Measurements from ENCODE around the gene AADAC. TPM values are rescaled to one million over a fixed set of nuclear protein-coding genes. Genes with fewer than 3 reads are reported as not detected.
"Not testable (repeated sequence)": the region's sequence is repeated elsewhere in the genome, so short reads cannot be mapped to it uniquely, and the experiment has no call there.

Gene AADAC
- total RNA-seq, 1 donor from 2014 or later: not detected

DNA sequence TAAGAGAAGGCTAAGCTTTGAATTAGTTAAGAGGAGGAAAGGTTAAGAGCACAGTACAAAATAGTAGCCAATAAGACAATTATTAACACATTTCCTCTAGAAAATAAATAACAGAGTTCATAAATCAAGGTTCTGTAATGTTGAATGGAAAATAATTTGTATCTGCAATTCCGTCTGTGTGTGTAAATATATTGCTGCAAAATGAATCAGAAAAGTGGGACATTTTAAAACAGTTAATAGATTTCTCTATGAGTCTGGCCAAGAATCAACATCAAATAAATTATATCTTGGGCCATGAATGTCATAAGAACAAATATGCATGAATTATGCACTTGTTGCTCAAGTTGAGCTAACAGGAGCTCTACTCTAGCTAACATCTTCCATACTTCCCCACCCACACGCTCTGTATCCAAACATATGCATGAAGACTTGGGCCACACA is 45.3 kb downstream of the AADAC start:
- DNase-seq: no peak

GRCh38 chr3:151859905-151860304 is 46.0 kb downstream of the AADAC start:
- DNase-seq: no peak

- no peak for DNase-seq
Measured at GRCh38 chr3:151863611-151864010, 49.7 kb downstream of the AADAC start.

DNA sequence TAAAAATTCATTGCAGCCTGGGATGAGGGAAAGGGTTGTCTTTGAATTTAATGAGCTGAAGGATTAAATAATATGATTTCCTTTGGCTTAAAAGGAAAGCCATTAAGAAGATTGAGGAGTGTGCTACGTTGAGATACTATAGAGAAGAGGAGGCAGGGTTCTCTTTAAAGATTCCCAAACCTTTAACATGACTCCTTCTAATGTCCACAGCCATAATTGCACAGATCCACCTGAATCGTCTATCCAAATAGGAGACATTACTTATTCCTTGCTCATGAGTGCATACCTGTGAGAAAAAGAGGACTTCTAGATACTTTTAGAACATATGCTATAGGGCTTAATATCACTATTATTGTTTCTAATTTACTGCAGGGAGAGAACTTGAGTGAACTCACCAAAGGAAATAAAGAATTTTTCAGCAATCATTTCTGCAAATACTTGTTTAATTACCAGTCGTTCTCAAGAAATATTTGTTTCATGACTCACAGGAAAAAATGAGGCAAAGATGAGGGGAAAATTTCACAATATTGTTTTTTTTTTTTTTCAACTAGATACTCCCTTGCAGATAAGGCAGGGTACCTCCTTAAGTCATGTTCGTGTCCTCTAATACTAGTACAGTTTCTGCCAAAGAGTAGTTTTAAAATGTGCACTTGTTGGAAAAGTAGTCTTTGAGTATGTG is 50.6 kb downstream of the AADAC start:
- DNase-seq: peak; percentile 60

DNA sequence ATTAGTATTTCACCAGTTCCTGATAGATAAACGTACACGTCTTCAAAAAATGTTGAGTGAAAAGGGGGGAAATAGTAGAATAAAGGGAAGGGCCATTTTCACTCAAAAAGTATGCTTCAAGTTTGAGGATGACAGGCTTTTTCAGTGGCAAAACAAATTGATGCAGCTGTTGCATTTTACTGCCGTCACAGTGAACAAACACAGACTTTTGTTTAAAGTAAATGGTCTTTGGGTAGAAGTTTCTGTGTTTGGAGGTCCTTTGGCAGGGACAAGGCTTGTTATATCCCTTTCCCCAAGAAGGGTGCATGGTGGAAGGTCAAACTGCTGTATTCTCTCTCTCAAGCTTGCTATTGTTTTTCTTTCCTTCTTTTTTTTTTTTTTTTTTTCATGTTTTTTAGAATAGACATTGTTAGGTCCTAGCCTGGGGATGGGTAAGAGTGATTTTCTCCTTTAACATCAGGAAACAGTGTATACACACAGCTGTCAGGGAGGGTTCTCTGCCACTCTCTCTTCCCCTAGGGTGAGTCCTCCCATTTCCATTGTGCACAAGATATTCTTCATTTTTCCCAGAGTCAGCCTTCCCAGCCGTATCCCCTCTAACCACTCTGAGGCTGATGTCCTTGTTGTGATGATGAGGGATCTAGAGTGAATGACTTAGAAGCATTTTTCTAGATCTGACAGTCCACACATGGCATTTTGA is 52.9 kb downstream of the AADAC start:
- no peak for DNase-seq

DNA sequence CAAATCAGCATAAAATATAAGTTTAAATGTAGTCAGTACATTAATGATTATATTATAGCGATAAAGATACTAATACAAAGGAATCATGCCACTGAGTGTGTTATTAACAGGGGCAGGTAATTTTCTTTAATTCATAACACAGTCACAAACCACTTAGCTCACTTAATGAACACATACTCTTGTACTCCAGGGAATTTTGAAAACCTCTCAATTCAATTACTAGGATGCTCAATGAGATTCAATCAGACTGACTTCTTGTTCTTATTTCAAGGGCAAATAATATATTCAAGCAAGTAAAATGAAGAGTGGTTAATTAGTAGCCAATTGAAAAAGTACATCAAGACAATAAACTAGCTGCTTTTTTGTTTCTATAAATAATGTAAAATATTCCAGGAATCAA is 53.8 kb downstream of the AADAC start:
- DNase-seq: no peak

GRCh38 chr3:151869181-151869580 is 55.3 kb downstream of the AADAC start:
- no peak for DNase-seq

- DNase-seq: peak; percentile 65
Measured at GRCh38 chr3:151871639-151872468, 57.9 kb downstream of the AADAC start.

- DNase-seq: no peak
Measured at GRCh38 chr3:151873398-151873797, 59.5 kb downstream of the AADAC start, which contains the start of gene SUCNR1. SUCNR1 (plus strand) TSS chr3:151873643; CDS start chr3:151879893, 6,250 bp downstream.

GRCh38 chr3:151874079-151874478 is 60.2 kb downstream of the AADAC start:
- not testable (repeated sequence) for DNase-seq

GRCh38 chr3:151875759-151876158 is 61.8 kb downstream of the AADAC start:
- no peak for DNase-seq

DNA sequence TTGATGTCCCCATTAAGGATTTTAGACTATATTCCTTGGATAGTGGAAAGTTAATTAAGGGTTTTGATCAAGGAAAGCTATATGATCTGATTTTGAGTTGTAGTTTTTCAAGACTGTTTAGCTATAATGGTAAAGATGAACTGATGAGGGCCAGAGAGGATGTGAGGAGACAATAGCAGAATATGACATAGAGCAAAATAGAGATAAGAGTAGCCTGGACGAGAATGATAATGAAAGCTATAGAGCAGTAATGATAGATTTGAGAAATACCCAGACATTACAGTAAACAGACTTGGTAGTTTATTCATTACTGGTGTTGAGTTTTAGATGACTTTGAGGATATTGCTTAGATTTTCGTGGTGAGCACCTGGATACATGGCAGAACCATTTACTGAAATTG is 63.4 kb downstream of the AADAC start:
- DNase-seq: no peak

Other genes with a start within 250 kb of the AADAC start
- not detected in 2 replicates for gene AADACL2, start 80.2 kb upstream of the AADAC start, total RNA-seq
- under 0.01 TPM in 1 of 2 replicates, not detected in the other for gene SUCNR1, start 59.5 kb downstream of the AADAC start, total RNA-seq